ENCODE measurements around the gene GCM1.

DNA sequence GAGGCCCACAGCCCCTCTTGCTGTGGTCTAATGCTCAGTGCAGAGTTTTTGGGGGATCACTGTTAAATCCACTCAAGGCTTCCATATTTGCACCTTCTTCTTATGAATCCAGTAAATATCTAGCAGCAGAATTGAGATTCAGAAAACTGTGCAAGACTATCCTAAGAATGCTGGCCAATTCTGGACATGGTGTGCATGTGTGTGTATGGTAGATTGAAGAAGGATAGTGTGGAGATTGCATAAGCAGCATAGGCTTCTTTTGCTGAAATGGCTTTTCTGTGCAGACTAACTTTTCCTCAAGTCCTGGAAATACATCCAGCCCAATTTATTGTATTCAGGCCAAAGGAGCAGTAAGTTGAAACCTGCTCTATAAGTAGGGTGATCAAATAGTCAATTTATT lies 43.7 kb downstream of the GCM1 start:
- TF ChIP-seq, protein P1, sequence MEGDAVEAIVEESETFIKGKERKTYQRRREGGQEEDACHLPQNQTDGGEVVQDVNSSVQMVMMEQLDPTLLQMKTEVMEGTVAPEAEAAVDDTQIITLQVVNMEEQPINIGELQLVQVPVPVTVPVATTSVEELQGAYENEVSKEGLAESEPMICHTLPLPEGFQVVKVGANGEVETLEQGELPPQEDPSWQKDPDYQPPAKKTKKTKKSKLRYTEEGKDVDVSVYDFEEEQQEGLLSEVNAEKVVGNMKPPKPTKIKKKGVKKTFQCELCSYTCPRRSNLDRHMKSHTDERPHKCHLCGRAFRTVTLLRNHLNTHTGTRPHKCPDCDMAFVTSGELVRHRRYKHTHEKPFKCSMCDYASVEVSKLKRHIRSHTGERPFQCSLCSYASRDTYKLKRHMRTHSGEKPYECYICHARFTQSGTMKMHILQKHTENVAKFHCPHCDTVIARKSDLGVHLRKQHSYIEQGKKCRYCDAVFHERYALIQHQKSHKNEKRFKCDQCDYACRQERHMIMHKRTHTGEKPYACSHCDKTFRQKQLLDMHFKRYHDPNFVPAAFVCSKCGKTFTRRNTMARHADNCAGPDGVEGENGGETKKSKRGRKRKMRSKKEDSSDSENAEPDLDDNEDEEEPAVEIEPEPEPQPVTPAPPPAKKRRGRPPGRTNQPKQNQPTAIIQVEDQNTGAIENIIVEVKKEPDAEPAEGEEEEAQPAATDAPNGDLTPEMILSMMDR (IDR thresholded peaks at IDR 0.05): no peak
- no peak for TF ChIP-seq POLR2A (IDR thresholded peaks at IDR 0.05)

All from Peyer's patch (tissue), 4 donors.